Lower leg skin (tissue), 3 donors: Measurements from ENCODE around the gene TBL3.

Experiments
- POLR2A ChIP-seq, 2 donors: fragments of 450-650 bp; IDR thresholded peaks; one replicate each; pipeline ENCODE4 v1.6.1; 2016 to 2017; ENCODE audit warnings: antibody characterized with exemption in 2 of 2, mild to moderate bottlenecking in 1 of 2, moderate library complexity in 1 of 2
- TF ChIP-seq, protein P1 (sequence below), 3 donors: fragments of 450-650 bp; IDR thresholded peaks; one replicate each; pipeline ENCODE4 v1.5.1; 2016; ENCODE audit warnings: antibody characterized with exemption in 3 of 3, mild to moderate bottlenecking in 3 of 3, moderate library complexity in 2 of 3

GRCh38 chr16:1946495-1947368 is 25.1 kb upstream of the TBL3 start:
- TF ChIP-seq, protein P1, sequence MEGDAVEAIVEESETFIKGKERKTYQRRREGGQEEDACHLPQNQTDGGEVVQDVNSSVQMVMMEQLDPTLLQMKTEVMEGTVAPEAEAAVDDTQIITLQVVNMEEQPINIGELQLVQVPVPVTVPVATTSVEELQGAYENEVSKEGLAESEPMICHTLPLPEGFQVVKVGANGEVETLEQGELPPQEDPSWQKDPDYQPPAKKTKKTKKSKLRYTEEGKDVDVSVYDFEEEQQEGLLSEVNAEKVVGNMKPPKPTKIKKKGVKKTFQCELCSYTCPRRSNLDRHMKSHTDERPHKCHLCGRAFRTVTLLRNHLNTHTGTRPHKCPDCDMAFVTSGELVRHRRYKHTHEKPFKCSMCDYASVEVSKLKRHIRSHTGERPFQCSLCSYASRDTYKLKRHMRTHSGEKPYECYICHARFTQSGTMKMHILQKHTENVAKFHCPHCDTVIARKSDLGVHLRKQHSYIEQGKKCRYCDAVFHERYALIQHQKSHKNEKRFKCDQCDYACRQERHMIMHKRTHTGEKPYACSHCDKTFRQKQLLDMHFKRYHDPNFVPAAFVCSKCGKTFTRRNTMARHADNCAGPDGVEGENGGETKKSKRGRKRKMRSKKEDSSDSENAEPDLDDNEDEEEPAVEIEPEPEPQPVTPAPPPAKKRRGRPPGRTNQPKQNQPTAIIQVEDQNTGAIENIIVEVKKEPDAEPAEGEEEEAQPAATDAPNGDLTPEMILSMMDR (IDR thresholded peaks at IDR 0.05) = no peak
- TF ChIP-seq POLR2A (IDR thresholded peaks at IDR 0.05) = no peak
